GM23338 (cell line): Measurements from ENCODE around the gene RILPL1. TPM values are rescaled to one million over a fixed set of nuclear protein-coding genes. Genes with fewer than 3 reads are reported as not detected.

ENCODE experiments used
- ATAC-seq: fragments of 200-7000 bp; cut with Tn5 transposase; 3 replicates; pipeline ENCODE4 v1.9.1; 2020
- DNase-seq: peaks from one replicate; pipeline ENCODE4 v3.0.0-alpha.2; 2015; ENCODE audit warnings: low spot score
- H2AFZ ChIP-seq: fragments of 200-600 bp; sonication (generic); 2 replicates; pipeline ENCODE4 v1.8.0; 2016; ENCODE audit warnings: antibody characterized with exemption, mild to moderate bottlenecking, moderate library complexity
- H3F3A ChIP-seq: fragments of 200-600 bp; sonication (generic); replicated peaks from 2 replicates; pipeline ENCODE4 v1.8.0; 2017; ENCODE audit warnings: antibody characterized with exemption, mixed run types, low read depth
- H3K27ac ChIP-seq: fragments of 200-600 bp; sonication (generic); 2 replicates; pipeline ENCODE4 v1.6.1; 2016; ENCODE audit warnings: low read depth
- H3K27me3 ChIP-seq: fragments of 200-600 bp; sonication (generic); 2 replicates; pipeline ENCODE4 v1.8.0; 2016; ENCODE audit warnings: mild to moderate bottlenecking, mixed run types, moderate library complexity; ENCODE audit not compliant: insufficient read depth
- H3K36me3 ChIP-seq: fragments of 200-600 bp; sonication (generic); 2 replicates; pipeline ENCODE4 v1.8.0; 2016; ENCODE audit warnings: mild to moderate bottlenecking; ENCODE audit not compliant: insufficient read depth
- H3K4me1 ChIP-seq: fragments of 200-600 bp; sonication (generic); 2 replicates; pipeline ENCODE4 v1.8.0; 2016; ENCODE audit warnings: mild to moderate bottlenecking, moderate library complexity; ENCODE audit not compliant: insufficient read depth
- H3K4me2 ChIP-seq: fragments of 200-600 bp; sonication (generic); 2 replicates; pipeline ENCODE4 v1.7.1; 2017; ENCODE audit warnings: mixed run types
- H3K4me3 ChIP-seq: fragments of 200-600 bp; sonication (generic); 2 replicates; pipeline ENCODE4 v1.6.1; 2016; ENCODE audit warnings: mixed run types
- H3K79me2 ChIP-seq: fragments of 200-600 bp; sonication (generic); replicated peaks from 2 replicates; pipeline ENCODE4 v1.8.0; 2017; ENCODE audit warnings: mild to moderate bottlenecking; ENCODE audit not compliant: insufficient read depth
- H3K9me2 ChIP-seq: fragments of 200-600 bp; sonication (generic); 2 replicates; pipeline ENCODE4 v1.8.0; 2017; ENCODE audit not compliant: insufficient read depth
- H4K20me1 ChIP-seq: fragments of 200-600 bp; sonication (generic); replicated peaks from 2 replicates; pipeline ENCODE4 v1.8.0; 2017; ENCODE audit warnings: mild to moderate bottlenecking; ENCODE audit not compliant: insufficient read depth
- H3K27ac Mint-ChIP-seq: 2 replicates; pipeline ENCODE4 v1.8.0; 2020; ENCODE audit warnings: inconsistent platforms, mild to moderate bottlenecking, moderate library complexity, mixed read lengths
- H3K27me3 Mint-ChIP-seq: 3 replicates; pipeline ENCODE4 v1.8.0; 2022; ENCODE audit warnings: low read depth, mild to moderate bottlenecking, moderate library complexity, mixed read lengths, inconsistent platforms; ENCODE audit not compliant: insufficient read depth, poor library complexity
- H3K36me3 Mint-ChIP-seq: 3 replicates; pipeline ENCODE4 v1.8.0; 2021; ENCODE audit warnings: low read depth, mild to moderate bottlenecking, inconsistent platforms, moderate library complexity, mixed read lengths
- H3K4me1 Mint-ChIP-seq: 3 replicates; pipeline ENCODE4 v1.8.0; 2020; ENCODE audit warnings: mild to moderate bottlenecking, inconsistent platforms, mixed read lengths
- H3K4me3 Mint-ChIP-seq: 3 replicates; pipeline ENCODE4 v1.8.0; 2021; ENCODE audit warnings: moderate library complexity, mild to moderate bottlenecking, inconsistent platforms, mixed read lengths
- H3K9me3 Mint-ChIP-seq: 3 replicates; pipeline ENCODE4 v1.8.0; 2020; ENCODE audit warnings: moderate library complexity, mild to moderate bottlenecking, inconsistent platforms, mixed read lengths
- CREB1 ChIP-seq: fragments of 250-450 bp; sonication (Bioruptor Pico); IDR thresholded peaks from 2 replicates; pipeline ENCODE4 v1.5.0; 2020; ENCODE audit warnings: low read depth, mild to moderate bottlenecking, moderate library complexity
- EZH2 ChIP-seq: fragments of 200-600 bp; sonication (generic); IDR thresholded peaks from one replicate; pipeline ENCODE4 v1.8.0; 2017; ENCODE audit warnings: antibody characterized with exemption, mild to moderate bottlenecking, low read depth; ENCODE audit not compliant: unreplicated experiment
- EZH2phosphoT487 ChIP-seq: fragments of 200-600 bp; sonication (generic); IDR thresholded peaks from one replicate; pipeline ENCODE4 v1.8.1; 2018; ENCODE audit warnings: antibody characterized with exemption; ENCODE audit not compliant: unreplicated experiment
- NANOG ChIP-seq: IDR thresholded peaks from 2 replicates; pipeline ENCODE4 v1.6.1; 2016; ENCODE audit warnings: antibody characterized with exemption, borderline replicate concordance
- POLR2AphosphoS5 ChIP-seq: IDR thresholded peaks from 2 replicates; pipeline ENCODE4 v1.6.1; 2016; ENCODE audit warnings: antibody characterized with exemption, low read depth
- STAT1 ChIP-seq: IDR thresholded peaks from one replicate; pipeline ENCODE4 v1.6.1; 2016; ENCODE audit warnings: antibody characterized with exemption; ENCODE audit not compliant: unreplicated experiment
- ZNF114 ChIP-seq: fragments of 250-450 bp; sonication (Bioruptor Pico); IDR thresholded peaks from 2 replicates; pipeline ENCODE4 v1.5.0; 2020; ENCODE audit warnings: mild to moderate bottlenecking, moderate library complexity
- ZNF462 ChIP-seq: fragments of 250-450 bp; sonication (Bioruptor Pico); IDR thresholded peaks from 2 replicates; pipeline ENCODE4 v1.5.0; 2020; ENCODE audit warnings: mild to moderate bottlenecking, moderate library complexity
- polyA plus RNA-seq: library from polyadenylated mRNA; unstranded; fragments of >200 nt; fragmentation: Nextera tagmentation; extraction: Ambion mirVana; gene quantifications from 2 replicates; pipeline ENCODE4 v1.2.1, GENCODE V29; 2016
- total RNA-seq: library from RNA; depleted of rRNA; stranded (reverse); fragments of >200 nt; shearing (Covaris generic); gene quantifications from 2 replicates; pipeline ENCODE4 v1.2.3, GENCODE V29; 2014
- TF ChIP-seq, protein P1 (sequence below): IDR thresholded peaks from 2 replicates; pipeline ENCODE4 v1.6.1; 2016; ENCODE audit warnings: antibody characterized with exemption

Gene RILPL1
- total and polyA plus RNA-seq, 2 experiments from 2014 or later, result 3.9 to 7.9 TPM

GRCh38 chr12:123471374-123472068, 62.0 kb downstream of the RILPL1 start (continued):
- TF ChIP-seq ZNF462 (CRISPR knock-in tag), result no peak
- TF ChIP-seq CREB1 (CRISPR knock-in tag), result no peak
- TF ChIP-seq, protein P1, sequence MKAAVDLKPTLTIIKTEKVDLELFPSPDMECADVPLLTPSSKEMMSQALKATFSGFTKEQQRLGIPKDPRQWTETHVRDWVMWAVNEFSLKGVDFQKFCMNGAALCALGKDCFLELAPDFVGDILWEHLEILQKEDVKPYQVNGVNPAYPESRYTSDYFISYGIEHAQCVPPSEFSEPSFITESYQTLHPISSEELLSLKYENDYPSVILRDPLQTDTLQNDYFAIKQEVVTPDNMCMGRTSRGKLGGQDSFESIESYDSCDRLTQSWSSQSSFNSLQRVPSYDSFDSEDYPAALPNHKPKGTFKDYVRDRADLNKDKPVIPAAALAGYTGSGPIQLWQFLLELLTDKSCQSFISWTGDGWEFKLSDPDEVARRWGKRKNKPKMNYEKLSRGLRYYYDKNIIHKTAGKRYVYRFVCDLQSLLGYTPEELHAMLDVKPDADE, result no peak
- TF ChIP-seq ZNF114, result no peak
- TF ChIP-seq EZH2, result no peak

GRCh38 chr12:123469978-123470377, 63.5 kb downstream of the RILPL1 start:
- Histone ChIP-seq H3F3A (no peaks in the 10 kb centered on the region), H3K36me3 (no peaks in the 10 kb centered on the region), H2AFZ (no peak overlapping the region), H3K27me3 (no peaks in the 10 kb centered on the region), H4K20me1 (peaks cover 2% of the 10 kb centered on the region; the same call in 1 of the 2 replicates), H3K9me2 (no peaks in the 10 kb centered on the region), H3K27ac (no peak overlapping the region), H3K79me2 (no peaks in the 10 kb centered on the region; the same call in 1 of the 2 replicates), H3K4me3 (no peak overlapping the region), H3K4me2 (no peak overlapping the region), H3K4me1 (no peaks in the 10 kb centered on the region)
- DNase-seq, result no peak
- Mint-ChIP-seq H3K27me3 (peaks cover 6% of the 10 kb centered on the region), H3K4me1 (no peaks in the 10 kb centered on the region), H3K36me3 (peaks cover 13% of the 10 kb centered on the region), H3K4me3 (no peak overlapping the region), H3K27ac (no peak overlapping the region), H3K9me3 (no peaks in the 10 kb centered on the region; the same call in 2 of the 3 replicates)
- no peak for ATAC-seq
- TF ChIP-seq STAT1 (no peak), NANOG (no peak), ZNF114 (no peak), POLR2AphosphoS5 (no peak), EZH2phosphoT487 (no peak), ZNF462 (CRISPR knock-in tag) (no peak)
